H9 (cell line): ENCODE measurements around the gene SLC25A25. TPM values are rescaled to one million over a fixed set of nuclear protein-coding genes. Genes with fewer than 3 reads are reported as not detected.

ENCODE experiments used
- DNase-seq: peaks from one replicate; pipeline ENCODE4 v3.0.0-alpha.2; 2017
- H2AFZ ChIP-seq: one replicate; pipeline ENCODE4 v1.6.1; 2013; ENCODE audit warnings: mild to moderate bottlenecking, low read length, control low read depth, moderate library complexity
- H2AK5ac ChIP-seq: 2 replicates; pipeline ENCODE4 v1.6.1; 2013; ENCODE audit warnings: low read length, control low read depth, mixed read lengths; ENCODE audit not compliant: insufficient read length
- H2BK120ac ChIP-seq: one replicate; pipeline ENCODE4 v1.6.1; 2013; ENCODE audit warnings: low read depth, mild to moderate bottlenecking, low read length, control low read depth, inconsistent platforms; ENCODE audit not compliant: poor library complexity, severe bottlenecking
- H2BK12ac ChIP-seq: 2 replicates; pipeline ENCODE4 v1.6.1; 2013; ENCODE audit warnings: low read length, control low read depth, mixed read lengths, low read depth; ENCODE audit not compliant: insufficient read length
- H2BK15ac ChIP-seq: 2 replicates; pipeline ENCODE4 v1.6.1; 2013; ENCODE audit warnings: low read depth, low read length, control low read depth
- H2BK20ac ChIP-seq: one replicate; pipeline ENCODE4 v1.6.1; 2013; ENCODE audit warnings: low read depth, mild to moderate bottlenecking, low read length, control low read depth, inconsistent platforms; ENCODE audit not compliant: poor library complexity, severe bottlenecking
- H2BK5ac ChIP-seq: 2 replicates; pipeline ENCODE4 v1.6.1; 2013; ENCODE audit warnings: low read length, control low read depth, mixed read lengths; ENCODE audit not compliant: insufficient read length
- H3K14ac ChIP-seq: 2 replicates; pipeline ENCODE4 v1.6.1; 2013; ENCODE audit warnings: low read length, control low read depth; ENCODE audit not compliant: insufficient read depth
- H3K18ac ChIP-seq: 2 replicates; pipeline ENCODE4 v1.6.1; 2013; ENCODE audit warnings: low read depth, mild to moderate bottlenecking, mixed read lengths, low read length, control low read depth; ENCODE audit not compliant: insufficient read length
- H3K23ac ChIP-seq: 2 replicates; pipeline ENCODE4 v1.6.1; 2013; ENCODE audit warnings: low read length, control low read depth, mixed read lengths, low read depth; ENCODE audit not compliant: insufficient read length
- H3K23me2 ChIP-seq: 2 replicates; pipeline ENCODE4 v1.6.1; 2013; ENCODE audit warnings: low read depth, mild to moderate bottlenecking, mixed read lengths, low read length, control low read depth; ENCODE audit not compliant: insufficient read length, poor library complexity, severe bottlenecking
- H3K27ac ChIP-seq: 2 replicates; pipeline ENCODE4 v1.5.1; 2013; ENCODE audit warnings: low read length, control low read depth, mixed read lengths, low read depth; ENCODE audit not compliant: insufficient read length
- H3K27me3 ChIP-seq: 2 replicates; pipeline ENCODE4 v1.6.1; 2013; ENCODE audit warnings: low read length, control low read depth, inconsistent platforms; ENCODE audit not compliant: insufficient read depth
- H3K4ac ChIP-seq: 2 replicates; pipeline ENCODE4 v1.6.1; 2013; ENCODE audit warnings: low read depth, mild to moderate bottlenecking, control low read depth, inconsistent platforms, low read length, moderate library complexity
- H3K4me1 ChIP-seq: 2 replicates; pipeline ENCODE4 v1.6.1; 2013; ENCODE audit warnings: low read length, control low read depth, inconsistent platforms; ENCODE audit not compliant: insufficient read depth
- H3K4me2 ChIP-seq: 2 replicates; pipeline ENCODE4 v1.6.1; 2013; ENCODE audit warnings: low read length, control low read depth, mixed read lengths; ENCODE audit not compliant: insufficient read length, insufficient read depth
- H3K56ac ChIP-seq: 2 replicates; pipeline ENCODE4 v1.6.1; 2013; ENCODE audit warnings: low read depth, mild to moderate bottlenecking, mixed read lengths, low read length, control low read depth; ENCODE audit not compliant: insufficient read length
- H3K79me1 ChIP-seq: 2 replicates; pipeline ENCODE4 v1.6.1; 2013; ENCODE audit warnings: low read depth, mild to moderate bottlenecking, moderate library complexity, low read length, control low read depth, inconsistent platforms; ENCODE audit not compliant: insufficient read depth, poor library complexity, severe bottlenecking
- H3K79me2 ChIP-seq: 2 replicates; pipeline ENCODE4 v1.6.1; 2013; ENCODE audit warnings: low read length, control low read depth, inconsistent platforms; ENCODE audit not compliant: insufficient read depth
- H3K9ac ChIP-seq: 2 replicates; pipeline ENCODE4 v1.6.1; 2013; ENCODE audit warnings: low read length, control low read depth, mixed read lengths; ENCODE audit not compliant: insufficient read length; ENCODE audit errors: extremely low read depth
- H3K9me3 ChIP-seq: one replicate; pipeline ENCODE4 v1.6.1; 2013; ENCODE audit warnings: low read depth, low read length, inconsistent platforms; ENCODE audit not compliant: control insufficient read depth
- H3T11ph ChIP-seq: one replicate; pipeline ENCODE4 v1.6.1; 2013; ENCODE audit warnings: mild to moderate bottlenecking, low read length, control low read depth, inconsistent platforms
- H4K20me1 ChIP-seq: one replicate; pipeline ENCODE4 v1.6.1; 2013; ENCODE audit not compliant: control insufficient read depth, insufficient read length, insufficient read depth
- H4K5ac ChIP-seq: 2 replicates; pipeline ENCODE4 v1.6.1; 2013; ENCODE audit warnings: low read depth, mild to moderate bottlenecking, mixed read lengths, low read length, control low read depth; ENCODE audit not compliant: insufficient read length
- H4K8ac ChIP-seq: replicated peaks from 2 replicates; pipeline ENCODE4 v1.6.1; 2013; ENCODE audit warnings: low read length, control low read depth, mixed read lengths, low read depth; ENCODE audit not compliant: insufficient read length
- H4K91ac ChIP-seq: 2 replicates; pipeline ENCODE4 v1.6.1; 2013; ENCODE audit warnings: low read depth, mild to moderate bottlenecking, moderate library complexity, mixed read lengths, low read length, control low read depth; ENCODE audit not compliant: insufficient read length
- H3K27ac Mint-ChIP-seq, 3 experiments: 2 replicates in 2 of 3; 3 replicates in 1 of 3; pipeline ENCODE4 v1.8.0; 2020 to 2021; ENCODE audit warnings: mixed read lengths in 3 of 3, mild to moderate bottlenecking in 1 of 3, moderate library complexity in 1 of 3
- H3K27me3 Mint-ChIP-seq: 2 replicates; pipeline ENCODE4 v1.8.0; 2021; ENCODE audit warnings: low read depth, mild to moderate bottlenecking, moderate library complexity, mixed read lengths
- H3K36me3 Mint-ChIP-seq, 3 experiments: 2 replicates in 2 of 3; 3 replicates in 1 of 3; pipeline ENCODE4 v1.8.0; 2020 to 2021; ENCODE audit warnings: low read depth in 3 of 3, mixed read lengths in 3 of 3; ENCODE audit not compliant: insufficient read depth in 1 of 3
- H3K4me1 Mint-ChIP-seq, 2 experiments: 2 replicates each; pipeline ENCODE4 v1.8.0; 2020; ENCODE audit warnings: mixed read lengths in 2 of 2
- H3K4me3 Mint-ChIP-seq, 2 experiments: 2 replicates in 1 of 2; 3 replicates in 1 of 2; pipeline ENCODE4 v1.8.0; 2020 to 2021; ENCODE audit warnings: mild to moderate bottlenecking in 2 of 2, mixed read lengths in 2 of 2, moderate library complexity in 1 of 2
- H3K9me3 Mint-ChIP-seq, 2 experiments: 2 replicates in 1 of 2; 3 replicates in 1 of 2; pipeline ENCODE4 v1.8.0; 2020; ENCODE audit warnings: mild to moderate bottlenecking in 2 of 2, mixed read lengths in 2 of 2, moderate library complexity in 1 of 2
- WGBS: extraction: QIAGEN DNeasy Blood & Tissue Kit; methylation state at CpG from one replicate; pipeline ENCODE4 v1.1.7; 2013; ENCODE audit warnings: missing lambda C conversion rate, low lambda C conversion rate, mixed read lengths; ENCODE audit not compliant: insufficient read length; ENCODE audit errors: extremely low coverage; 5-methylcytosine and 5-hydroxymethylcytosine counted together
- total RNA-seq: library from RNA; stranded (reverse); gene quantifications from 2 replicates; pipeline ENCODE4 v1.2.1, GENCODE V29; 2021
- TF ChIP-seq, protein P1 (sequence below): fragments of 200-600 bp; sonication (generic); conservative IDR thresholded peaks from 3 replicates; pipeline ENCODE4 v1.8.0; 2021; ENCODE audit warnings: antibody characterized with exemption, mild to moderate bottlenecking

SLC25A25 gene
- total RNA-seq, 1 experiment from 2014 or later, result 16.9 TPM

DNA sequence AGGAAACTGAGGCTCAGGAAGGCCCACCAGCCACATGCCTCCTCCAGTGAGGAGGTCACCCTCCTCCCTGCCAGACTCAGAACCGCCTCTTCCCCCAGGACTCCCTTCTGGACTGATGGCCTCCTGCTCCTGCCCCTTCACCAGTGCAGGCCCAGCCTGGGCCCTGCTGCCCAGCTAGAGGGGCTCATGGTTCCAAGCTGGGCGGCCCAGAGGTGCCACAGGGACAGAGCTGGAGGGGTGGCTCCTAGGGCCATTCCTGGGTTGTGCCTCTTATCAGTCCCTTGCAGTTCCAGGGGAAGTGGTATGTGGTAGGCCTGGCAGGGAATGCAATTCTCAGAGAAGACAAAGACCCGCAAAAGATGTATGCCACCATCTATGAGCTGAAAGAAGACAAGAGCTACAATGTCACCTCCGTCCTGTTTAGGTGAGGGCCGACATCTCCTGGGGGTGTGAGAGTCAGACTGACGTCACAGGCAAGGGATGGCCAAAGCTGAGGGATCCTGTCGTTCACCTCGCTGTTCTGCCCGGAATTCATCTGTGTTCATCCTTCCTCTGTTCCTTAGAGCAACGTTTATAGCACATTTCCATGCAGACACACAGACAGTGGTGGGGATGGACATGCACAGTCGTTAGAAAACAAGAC lies 82.0 kb downstream of the SLC25A25 start:
- Histone ChIP-seq H2BK5ac (no peak overlapping the region), H3K9me3 (no peaks in the 10 kb centered on the region), H3K4me1 (no peaks in the 10 kb centered on the region), H2BK15ac (no peak overlapping the region), H3K14ac (no peak overlapping the region), H2BK12ac (no peak overlapping the region), H3K23ac (no peak overlapping the region), H4K91ac (no peak overlapping the region), H3K23me2 (no peaks in the 10 kb centered on the region), H2AK5ac (no peak overlapping the region), H3K9ac (no peak overlapping the region), H3T11ph (no peak overlapping the region), H3K18ac (no peak overlapping the region), H2BK120ac (no peak overlapping the region), H3K4me2 (no peak overlapping the region), H4K20me1 (no peaks in the 10 kb centered on the region), H2AFZ (no peak overlapping the region), H4K8ac (no peak overlapping the region), H4K5ac (no peak overlapping the region), H2BK20ac (no peak overlapping the region), H3K79me2 (no peaks in the 10 kb centered on the region), H3K27me3 (no peaks in the 10 kb centered on the region), H3K27ac (no peak overlapping the region), H3K79me1 (no peaks in the 10 kb centered on the region), H3K56ac (no peak overlapping the region), H3K4ac (no peak overlapping the region)
- WGBS, result no CpG with 5 or more reads among the region's 11 CpGs
- H3K4me1 Mint-ChIP-seq, result peaks cover 11 to 18% of the 10 kb centered on the region in 2 experiments
- TF ChIP-seq, protein P1, sequence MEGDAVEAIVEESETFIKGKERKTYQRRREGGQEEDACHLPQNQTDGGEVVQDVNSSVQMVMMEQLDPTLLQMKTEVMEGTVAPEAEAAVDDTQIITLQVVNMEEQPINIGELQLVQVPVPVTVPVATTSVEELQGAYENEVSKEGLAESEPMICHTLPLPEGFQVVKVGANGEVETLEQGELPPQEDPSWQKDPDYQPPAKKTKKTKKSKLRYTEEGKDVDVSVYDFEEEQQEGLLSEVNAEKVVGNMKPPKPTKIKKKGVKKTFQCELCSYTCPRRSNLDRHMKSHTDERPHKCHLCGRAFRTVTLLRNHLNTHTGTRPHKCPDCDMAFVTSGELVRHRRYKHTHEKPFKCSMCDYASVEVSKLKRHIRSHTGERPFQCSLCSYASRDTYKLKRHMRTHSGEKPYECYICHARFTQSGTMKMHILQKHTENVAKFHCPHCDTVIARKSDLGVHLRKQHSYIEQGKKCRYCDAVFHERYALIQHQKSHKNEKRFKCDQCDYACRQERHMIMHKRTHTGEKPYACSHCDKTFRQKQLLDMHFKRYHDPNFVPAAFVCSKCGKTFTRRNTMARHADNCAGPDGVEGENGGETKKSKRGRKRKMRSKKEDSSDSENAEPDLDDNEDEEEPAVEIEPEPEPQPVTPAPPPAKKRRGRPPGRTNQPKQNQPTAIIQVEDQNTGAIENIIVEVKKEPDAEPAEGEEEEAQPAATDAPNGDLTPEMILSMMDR, result no peak
- peak; percentile 20 for DNase-seq
- H3K4me3 Mint-ChIP-seq, result no peak overlapping the region; a peak in 2 of 5 replicates
- no peak overlapping the region for H3K27ac Mint-ChIP-seq
- H3K27me3 Mint-ChIP-seq, result peaks cover 10% of the 10 kb centered on the region
- no peaks in the 10 kb centered on the region for H3K9me3 Mint-ChIP-seq
- no peaks in the 10 kb centered on the region for H3K36me3 Mint-ChIP-seq
